Measurements from ENCODE around the gene COL25A1. TPM values are rescaled to one million over a fixed set of nuclear protein-coding genes. Genes with fewer than 3 reads are reported as not detected.

COL25A1 gene
- total RNA-seq, 1 experiment from 2014 or later, result 4.2 TPM

DNA sequence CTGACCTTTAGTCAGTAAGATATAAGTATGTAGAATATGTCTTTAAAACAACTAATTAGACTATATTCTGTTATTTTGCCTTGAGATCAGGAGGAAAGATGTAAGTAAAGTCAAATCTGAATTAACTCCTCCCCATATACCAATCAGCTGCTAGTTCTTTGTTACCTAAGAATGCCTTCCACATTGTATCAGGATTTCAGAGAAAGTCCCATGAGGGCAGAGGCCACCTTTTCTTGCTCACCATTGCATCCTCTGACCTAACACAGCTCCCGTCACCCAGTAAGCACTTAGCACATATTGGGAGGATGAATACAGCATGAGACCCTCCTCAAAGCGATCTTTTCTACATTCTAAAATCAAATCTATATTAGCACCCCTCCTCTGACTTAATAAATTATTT lies 87.0 kb downstream of the COL25A1 start:
- no peaks in the 10 kb centered on the region for H3K79me2 ChIP-seq (ENCODE audit: insufficient read depth, low read length)
- no peak overlapping the region for H3K18ac ChIP-seq (ENCODE audit: insufficient read length, low read depth, low read length)
- no CpG with 5 or more reads among the region's 2 CpGs for WGBS (ENCODE audit: extremely low coverage, insufficient read length, low lambda C conversion rate)
- Mint-ChIP-seq H3K9me3 (no peaks in the 10 kb centered on the region), H3K27ac (no peak overlapping the region), H3K4me1 (no peaks in the 10 kb centered on the region), H3K36me3 (ENCODE audit: insufficient read depth in 1 of 3, low read depth in 3 of 3) (no peaks in the 10 kb centered on the region), H3K27me3 (ENCODE audit: low read depth) (no peaks in the 10 kb centered on the region), H3K4me3 (no peak overlapping the region)
- no peak overlapping the region for H4K5ac ChIP-seq (ENCODE audit: insufficient read length, low read depth, low read length)
- H3K79me1 ChIP-seq (ENCODE audit: insufficient read depth, low read depth, low read length, poor library complexity, severe bottlenecking), result no peaks in the 10 kb centered on the region
- no peaks in the 10 kb centered on the region for H4K20me1 ChIP-seq (ENCODE audit: control insufficient read depth, insufficient read depth, insufficient read length)
- no peak overlapping the region for H3K4me2 ChIP-seq (ENCODE audit: insufficient read depth, insufficient read length, low read length)
- H4K8ac ChIP-seq (replicated peaks; ENCODE audit: insufficient read length, low read depth, low read length), result no peak overlapping the region
- H3K4ac ChIP-seq (ENCODE audit: low read depth, low read length), result no peak overlapping the region
- no peak overlapping the region for H2AFZ ChIP-seq (ENCODE audit: low read length)
- H3K23ac ChIP-seq (ENCODE audit: insufficient read length, low read depth, low read length), result no peak overlapping the region
- no peak for DNase-seq
- no peak overlapping the region for H2AK5ac ChIP-seq (ENCODE audit: insufficient read length, low read length)
- H3K27me3 ChIP-seq (ENCODE audit: insufficient read depth, low read length), result no peaks in the 10 kb centered on the region
- H3K23me2 ChIP-seq (ENCODE audit: insufficient read length, low read depth, low read length, poor library complexity, severe bottlenecking), result no peaks in the 10 kb centered on the region
- no peak overlapping the region for H2BK12ac ChIP-seq (ENCODE audit: insufficient read length, low read depth, low read length)
- no peak overlapping the region for H2BK15ac ChIP-seq (ENCODE audit: low read depth, low read length)
- H3T11ph ChIP-seq (ENCODE audit: low read length), result no peak overlapping the region
- H3K4me1 ChIP-seq (ENCODE audit: insufficient read depth, low read length), result no peaks in the 10 kb centered on the region
- TF ChIP-seq, protein P1, sequence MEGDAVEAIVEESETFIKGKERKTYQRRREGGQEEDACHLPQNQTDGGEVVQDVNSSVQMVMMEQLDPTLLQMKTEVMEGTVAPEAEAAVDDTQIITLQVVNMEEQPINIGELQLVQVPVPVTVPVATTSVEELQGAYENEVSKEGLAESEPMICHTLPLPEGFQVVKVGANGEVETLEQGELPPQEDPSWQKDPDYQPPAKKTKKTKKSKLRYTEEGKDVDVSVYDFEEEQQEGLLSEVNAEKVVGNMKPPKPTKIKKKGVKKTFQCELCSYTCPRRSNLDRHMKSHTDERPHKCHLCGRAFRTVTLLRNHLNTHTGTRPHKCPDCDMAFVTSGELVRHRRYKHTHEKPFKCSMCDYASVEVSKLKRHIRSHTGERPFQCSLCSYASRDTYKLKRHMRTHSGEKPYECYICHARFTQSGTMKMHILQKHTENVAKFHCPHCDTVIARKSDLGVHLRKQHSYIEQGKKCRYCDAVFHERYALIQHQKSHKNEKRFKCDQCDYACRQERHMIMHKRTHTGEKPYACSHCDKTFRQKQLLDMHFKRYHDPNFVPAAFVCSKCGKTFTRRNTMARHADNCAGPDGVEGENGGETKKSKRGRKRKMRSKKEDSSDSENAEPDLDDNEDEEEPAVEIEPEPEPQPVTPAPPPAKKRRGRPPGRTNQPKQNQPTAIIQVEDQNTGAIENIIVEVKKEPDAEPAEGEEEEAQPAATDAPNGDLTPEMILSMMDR (conservative IDR thresholded peaks at IDR 0.05), result no peak
- H2BK5ac ChIP-seq (ENCODE audit: insufficient read length, low read length), result no peak overlapping the region
- no peak overlapping the region for H2BK20ac ChIP-seq (ENCODE audit: low read depth, low read length, poor library complexity, severe bottlenecking)
- no peak overlapping the region for H3K9ac ChIP-seq (ENCODE audit: extremely low read depth, insufficient read length, low read length)
- no peak overlapping the region for H3K27ac ChIP-seq (ENCODE audit: insufficient read length, low read depth, low read length)
- H3K9me3 ChIP-seq (ENCODE audit: control insufficient read depth, low read depth, low read length), result no peaks in the 10 kb centered on the region
- no peak overlapping the region for H2BK120ac ChIP-seq (ENCODE audit: low read depth, low read length, poor library complexity, severe bottlenecking)
- H3K14ac ChIP-seq (ENCODE audit: insufficient read depth, low read length), result no peak overlapping the region
- no peak overlapping the region for H3K56ac ChIP-seq (ENCODE audit: insufficient read length, low read depth, low read length)
- no peak overlapping the region for H4K91ac ChIP-seq (ENCODE audit: insufficient read length, low read depth, low read length)
